Large intestine (tissue), 3 donors: ENCODE results near the gene RASA3. TPM values are rescaled to one million over a fixed set of nuclear protein-coding genes. Genes with fewer than 3 reads are reported as not detected.

Experiments
- DNase-seq, 2 donors: peaks; one replicate each; pipeline versions ENCODE4 v3.0.0 to v3.0.0-alpha.2; 2013
- H3K27ac ChIP-seq: one replicate; pipeline ENCODE4 v1.5.1; 2013; ENCODE audit warnings: low read length
- H3K27me3 ChIP-seq: 2 replicates; pipeline ENCODE4 v1.6.1; 2013; ENCODE audit warnings: low read length; ENCODE audit not compliant: control insufficient read depth, insufficient read depth
- H3K36me3 ChIP-seq: 2 replicates; pipeline ENCODE4 v1.6.1; 2013; ENCODE audit warnings: low read length; ENCODE audit not compliant: control insufficient read depth, insufficient read depth
- H3K4me1 ChIP-seq: one replicate; pipeline ENCODE4 v1.6.1; 2013; ENCODE audit warnings: low read length; ENCODE audit not compliant: control insufficient read depth, insufficient read depth
- H3K4me3 ChIP-seq: one replicate; pipeline ENCODE4 v1.5.1; 2013; ENCODE audit warnings: low read length
- H3K9me3 ChIP-seq: one replicate; pipeline ENCODE4 v1.6.1; 2013; ENCODE audit warnings: mild to moderate bottlenecking, low read depth, low read length, moderate library complexity; ENCODE audit not compliant: control insufficient read depth
- WGBS: methylation state at CpG from one replicate; pipeline ENCODE4 v1.1.5; 2013; ENCODE audit warnings: low lambda C conversion rate; ENCODE audit not compliant: insufficient coverage; 5-methylcytosine and 5-hydroxymethylcytosine counted together
- polyA plus RNA-seq: library from polyadenylated mRNA; unstranded; fragments of 120-200 nt; gene quantifications from one replicate; pipeline ENCODE4 v1.2.1, GENCODE V29; 2013

Gene RASA3
- polyA plus RNA-seq, 1 donor: 8.3 TPM

- no CpG with 5 or more reads among the region's 10 CpGs for WGBS
- no peak for DNase-seq
- Histone ChIP-seq H3K36me3 (peaks cover 18% of the 10 kb centered on the region), H3K27me3 (no peaks in the 10 kb centered on the region), H3K27ac (no peak overlapping the region), H3K4me3 (no peak overlapping the region), H3K9me3 (peaks cover 9% of the 10 kb centered on the region), H3K4me1 (peaks cover 10% of the 10 kb centered on the region)
Measured at GRCh38 chr13:114072421-114072820, 60.0 kb downstream of the RASA3 start.

- no peaks in the 10 kb centered on the region for H3K27me3 ChIP-seq
- H3K36me3 ChIP-seq: peaks cover 18% of the 10 kb centered on the region
- no peak overlapping the region for H3K27ac ChIP-seq
- H3K9me3 ChIP-seq: peaks cover 9% of the 10 kb centered on the region
- no peak for DNase-seq
- no peak overlapping the region for H3K4me3 ChIP-seq
- H3K4me1 ChIP-seq: peaks cover 10% of the 10 kb centered on the region
- WGBS: no CpG with 5 or more reads among the region's 14 CpGs
Measured at GRCh38 chr13:114071991-114072390, 60.4 kb downstream of the RASA3 start.

GRCh38 chr13:114071410-114071809 is 61.0 kb downstream of the RASA3 start:
- DNase-seq: no peak
- H3K27ac ChIP-seq: no peak overlapping the region
- H3K36me3 ChIP-seq: peaks cover 18% of the 10 kb centered on the region
- H3K9me3 ChIP-seq: peaks cover 7% of the 10 kb centered on the region
- no peak overlapping the region for H3K4me3 ChIP-seq
- no peaks in the 10 kb centered on the region for H3K27me3 ChIP-seq
- no CpG with 5 or more reads among the region's 10 CpGs for WGBS
- H3K4me1 ChIP-seq: peaks cover 10% of the 10 kb centered on the region

GRCh38 chr13:114070098-114070799 is 62.2 kb downstream of the RASA3 start:
- Histone ChIP-seq H3K9me3 (peaks cover 8% of the 10 kb centered on the region), H3K36me3 (peaks cover 18% of the 10 kb centered on the region), H3K4me1 (peaks cover 16% of the 10 kb centered on the region), H3K27me3 (no peaks in the 10 kb centered on the region), H3K27ac (no peak overlapping the region), H3K4me3 (no peak overlapping the region)
- DNase-seq: no peak
- no CpG with 5 or more reads among the region's 40 CpGs for WGBS

- Histone ChIP-seq H3K4me3 (no peak overlapping the region), H3K27ac (no peak overlapping the region), H3K4me1 (peaks cover 21% of the 10 kb centered on the region), H3K27me3 (no peaks in the 10 kb centered on the region), H3K9me3 (peaks cover 8% of the 10 kb centered on the region), H3K36me3 (peaks cover 12% of the 10 kb centered on the region)
- DNase-seq: no peak
- no CpG with 5 or more reads among the region's 32 CpGs for WGBS
Measured at GRCh38 chr13:114069376-114070097, 62.9 kb downstream of the RASA3 start.

DNA sequence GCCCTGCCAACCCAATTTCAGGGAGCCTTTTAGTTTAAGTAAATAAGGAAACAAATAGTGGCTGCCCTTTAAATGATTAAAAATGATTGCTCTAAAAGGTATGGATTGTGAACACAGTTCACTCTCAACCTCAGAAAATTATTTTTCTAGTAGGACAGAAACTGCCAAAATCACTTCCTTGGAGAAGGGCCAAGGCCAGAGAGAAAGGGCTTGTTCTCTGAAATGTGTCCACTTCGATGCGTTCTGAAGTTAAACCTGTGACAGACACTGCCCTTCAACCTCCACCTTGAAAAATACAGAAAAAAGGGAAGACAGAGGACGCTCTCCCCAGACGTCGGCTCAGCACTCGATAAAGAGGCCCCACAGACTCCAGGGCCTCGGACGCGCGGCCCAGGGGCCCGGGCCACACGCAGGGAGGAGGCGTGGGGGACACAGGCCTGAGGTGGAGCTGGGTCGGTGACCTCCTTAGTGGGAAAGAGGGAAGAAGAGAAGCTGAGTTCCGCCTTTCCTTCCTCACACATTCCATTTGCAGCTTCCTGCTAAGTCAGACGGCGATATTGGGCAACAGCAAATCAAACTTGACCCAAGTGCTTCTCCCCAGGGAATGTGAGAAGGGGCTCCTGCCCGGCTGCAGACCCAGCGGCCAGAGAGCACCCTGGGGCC is 63.6 kb downstream of the RASA3 start:
- no peak overlapping the region for H3K4me3 ChIP-seq
- peaks cover 26% of the 10 kb centered on the region for H3K4me1 ChIP-seq
- peaks cover 8% of the 10 kb centered on the region for H3K9me3 ChIP-seq
- H3K27me3 ChIP-seq: no peaks in the 10 kb centered on the region
- H3K36me3 ChIP-seq: peaks cover 12% of the 10 kb centered on the region
- DNase-seq: no peak
- WGBS: no CpG with 5 or more reads among the region's 19 CpGs
- H3K27ac ChIP-seq: no peak overlapping the region

DNA sequence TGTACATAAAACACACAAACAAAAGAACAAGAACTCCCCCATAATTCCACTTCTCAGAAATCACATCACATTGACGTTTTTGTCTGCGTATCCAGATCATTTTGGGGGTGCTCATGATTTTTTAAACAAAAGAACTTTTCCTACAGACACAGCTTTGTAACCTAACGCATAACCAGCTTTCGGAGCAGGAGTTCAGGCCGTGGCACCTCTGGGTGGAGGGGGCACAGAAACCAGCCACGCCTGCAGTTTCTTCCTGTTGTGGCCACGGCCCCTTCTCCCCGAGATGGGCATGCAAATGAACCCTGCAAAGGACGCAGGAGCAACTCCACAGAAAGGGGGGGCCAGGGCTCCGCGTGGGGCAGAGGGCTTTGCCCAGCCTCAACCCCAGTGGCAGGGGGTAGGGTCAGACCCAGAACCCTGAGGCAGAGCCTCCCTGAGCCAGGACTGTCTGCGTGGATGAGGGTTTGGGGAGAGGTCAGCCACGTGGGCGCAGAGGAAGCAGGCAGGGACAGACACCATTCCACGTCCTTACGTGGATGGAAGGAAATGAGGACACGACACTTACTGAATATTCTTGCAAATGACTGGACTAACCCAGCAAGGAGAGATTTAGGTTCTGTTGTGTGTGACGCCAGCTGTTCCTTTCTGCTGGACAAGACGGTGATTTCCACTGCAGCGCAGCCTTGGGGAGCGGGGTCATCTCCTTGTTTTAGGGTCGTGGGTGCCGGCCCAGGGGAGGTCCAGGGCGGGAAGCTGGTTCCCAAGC is 64.4 kb downstream of the RASA3 start:
- no peak for DNase-seq
- Histone ChIP-seq H3K27ac (no peak overlapping the region), H3K9me3 (peaks cover 8% of the 10 kb centered on the region), H3K27me3 (no peaks in the 10 kb centered on the region), H3K4me1 (peaks cover 26% of the 10 kb centered on the region), H3K36me3 (peaks cover 8% of the 10 kb centered on the region), H3K4me3 (no peak overlapping the region)
- WGBS: 93% methylated on average over 3 of the region's 24 CpGs

- Histone ChIP-seq H3K4me1 (peaks cover 26% of the 10 kb centered on the region), H3K36me3 (peaks cover 5% of the 10 kb centered on the region), H3K4me3 (no peak overlapping the region), H3K27ac (no peak overlapping the region), H3K27me3 (no peaks in the 10 kb centered on the region), H3K9me3 (peaks cover 10% of the 10 kb centered on the region)
- DNase-seq: no peak
- 100% methylated on average over 1 of the region's 9 CpGs for WGBS
Measured at GRCh38 chr13:114067381-114067885, 65.0 kb downstream of the RASA3 start.

GRCh38 chr13:114066956-114067355 is 65.5 kb downstream of the RASA3 start:
- H3K9me3 ChIP-seq: peaks cover 12% of the 10 kb centered on the region
- DNase-seq: no peak
- no peak overlapping the region for H3K27ac ChIP-seq
- peaks cover 5% of the 10 kb centered on the region for H3K36me3 ChIP-seq
- no peaks in the 10 kb centered on the region for H3K27me3 ChIP-seq
- H3K4me3 ChIP-seq: no peak overlapping the region
- peaks cover 26% of the 10 kb centered on the region for H3K4me1 ChIP-seq
- WGBS: no CpG with 5 or more reads among the region's 7 CpGs
